Cardiac fibroblast (primary cell): Measurements from ENCODE around the gene LRRC45.

ENCODE experiments used
- DNase-seq, 2 donors: peaks; one replicate each; pipeline versions ENCODE4 v3.0.0 to v3.0.0-alpha.2; 2010; ENCODE audit warnings: low read depth in 2 of 2
- H3K4me3 ChIP-seq, 2 donors: replicated peaks in 1 of 2; 1 replicate in 1 of 2; 2 replicates in 1 of 2; pipeline ENCODE4 v1.5.1; 2011; ENCODE audit warnings: low read depth in 2 of 2, low read length in 2 of 2, mild to moderate bottlenecking in 2 of 2, moderate library complexity in 1 of 2
- CTCF ChIP-seq: IDR thresholded peaks from one replicate; pipeline ENCODE4 v1.5.1; 2011; ENCODE audit warnings: low read depth, mild to moderate bottlenecking, low read length, inconsistent platforms

Gene LRRC45

GRCh38 chr17:81999976-82000802 is 22.9 kb upstream of the LRRC45 start:
- DNase-seq, result no peak
- TF ChIP-seq CTCF, result no peak
- H3K4me3 ChIP-seq, result no peak overlapping the region

- no peak for DNase-seq
- no peak overlapping the region for H3K4me3 ChIP-seq
- TF ChIP-seq CTCF, result no peak
These were observed 22.1 kb upstream of the LRRC45 start for GRCh38 chr17:82000803-82001570.

GRCh38 chr17:82001571-82002056 is 21.5 kb upstream of the LRRC45 start:
- no peak for DNase-seq
- TF ChIP-seq CTCF, result no peak
- no peak overlapping the region for H3K4me3 ChIP-seq

- DNase-seq, result peak; percentile 92 to 97
- H3K4me3 ChIP-seq, result no peak overlapping the region
These were observed 19.4 kb upstream of the LRRC45 start for GRCh38 chr17:82003411-82004381.

GRCh38 chr17:82004517-82005455 is 18.3 kb upstream of the LRRC45 start:
- H3K4me3 ChIP-seq, result no peak overlapping the region
- TF ChIP-seq CTCF, result no peak
- no peak for DNase-seq

More at GRCh38 chr17:82003411-82004381, 19.4 kb upstream of the LRRC45 start:
- TF ChIP-seq CTCF, result no peak
